Natural killer cell treated with Interleukin-12 subunit alpha and Interleukin-12 subunit beta and Interleukin-15 and Interleukin-18, amount 100 ng/mL, for 72 hours (primary cell): ENCODE results near the gene FAR2. TPM values are rescaled to one million over a fixed set of nuclear protein-coding genes. Genes with fewer than 3 reads are reported as not detected.

Experiments used
- ATAC-seq, 2 donors: fragments of 150-1000 bp; cut with Tn5 transposase in 1 of 2; sonication (Bioruptor Pico), chemical (Tn5 transposase) in 1 of 2; 2 replicates each; pipeline ENCODE4 v1.10.0; 2021
- DNase-seq: peaks from one replicate; pipeline ENCODE4 v3.0.0; 2022; ENCODE audit warnings: low spot score
- H3K27ac Mint-ChIP-seq, 2 donors: 1 replicate in 1 of 2; 2 replicates in 1 of 2; pipeline ENCODE4 v1.8.0; 2022; ENCODE audit warnings: mixed read lengths in 2 of 2, mild to moderate bottlenecking in 1 of 2, moderate library complexity in 1 of 2
- H3K27me3 Mint-ChIP-seq, 2 donors: 1 replicate in 1 of 2; 2 replicates in 1 of 2; pipeline ENCODE4 v1.8.0; 2022; ENCODE audit warnings: mixed read lengths in 2 of 2
- H3K36me3 Mint-ChIP-seq: one replicate; pipeline ENCODE4 v1.8.0; 2022; ENCODE audit warnings: mixed read lengths
- H3K4me1 Mint-ChIP-seq, 2 donors: 1 replicate in 1 of 2; 2 replicates in 1 of 2; pipeline ENCODE4 v1.8.0; 2022; ENCODE audit warnings: low read depth in 2 of 2, mixed read lengths in 2 of 2, mild to moderate bottlenecking in 1 of 2
- H3K4me3 Mint-ChIP-seq: one replicate; pipeline ENCODE4 v1.8.0; 2022; ENCODE audit warnings: mixed read lengths
- H3K9me3 Mint-ChIP-seq: 2 replicates; pipeline ENCODE4 v1.8.0; 2022; ENCODE audit warnings: mixed read lengths
- total RNA-seq, 2 donors: library from RNA; stranded (reverse); gene quantifications; one replicate each; pipeline ENCODE4 v1.2.3, GENCODE V29; 2022

The FAR2 gene
- total RNA-seq, 2 donors from 2014 or later: 13.5 to 38.4 TPM

DNA sequence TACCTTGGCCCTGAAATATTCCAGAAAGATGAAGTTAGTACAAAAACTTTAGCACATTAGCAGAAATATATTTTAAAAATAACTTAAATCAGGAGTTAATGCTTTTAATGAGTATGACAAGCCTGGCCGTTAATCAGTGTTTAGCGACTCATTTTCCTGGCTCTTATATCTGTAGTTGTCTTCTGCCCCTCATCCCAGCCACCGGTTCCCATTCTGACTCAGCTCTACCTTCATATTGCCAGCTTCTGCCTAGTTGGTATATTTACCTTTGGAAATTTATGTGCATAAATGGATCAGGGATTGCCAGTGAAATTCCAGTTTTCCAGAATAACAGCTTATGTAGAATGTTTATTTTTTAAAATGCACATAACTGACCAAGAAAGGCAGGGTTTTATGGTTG lies 152.0 kb downstream of the FAR2 start:
- Mint-ChIP-seq H3K4me1 (no peaks in the 10 kb centered on the region), H3K4me3 (no peak overlapping the region), H3K27ac (no peak overlapping the region), H3K27me3 (no peaks in the 10 kb centered on the region), H3K9me3 (no peaks in the 10 kb centered on the region), H3K36me3 (no peaks in the 10 kb centered on the region)
- ATAC-seq (no peak), DNase-seq (no peak)

DNA sequence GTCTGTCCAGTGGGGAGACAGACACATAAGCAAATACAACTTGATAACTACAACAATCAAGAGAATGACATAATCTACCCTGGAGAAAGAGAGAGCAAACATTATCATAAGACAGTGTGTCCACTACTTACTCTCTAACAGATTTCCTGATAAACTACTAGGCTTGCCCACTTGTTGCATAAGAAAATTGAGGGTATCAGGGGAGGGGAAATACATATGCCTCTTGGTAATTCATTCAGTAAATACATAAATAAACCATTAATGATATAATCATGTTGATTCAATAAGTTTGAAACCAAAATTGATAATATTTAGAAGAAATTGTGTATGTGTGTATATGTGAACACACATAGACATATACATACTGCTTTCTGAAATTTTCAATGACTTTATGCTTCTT lies 155.3 kb downstream of the FAR2 start:
- H3K27ac Mint-ChIP-seq: no peak overlapping the region
- ATAC-seq (no peak), DNase-seq (no peak)
- no peaks in the 10 kb centered on the region for H3K9me3 Mint-ChIP-seq
- H3K36me3 Mint-ChIP-seq: no peaks in the 10 kb centered on the region
- no peaks in the 10 kb centered on the region for H3K4me1 Mint-ChIP-seq
- H3K27me3 Mint-ChIP-seq: no peaks in the 10 kb centered on the region
- H3K4me3 Mint-ChIP-seq: no peak overlapping the region

DNA sequence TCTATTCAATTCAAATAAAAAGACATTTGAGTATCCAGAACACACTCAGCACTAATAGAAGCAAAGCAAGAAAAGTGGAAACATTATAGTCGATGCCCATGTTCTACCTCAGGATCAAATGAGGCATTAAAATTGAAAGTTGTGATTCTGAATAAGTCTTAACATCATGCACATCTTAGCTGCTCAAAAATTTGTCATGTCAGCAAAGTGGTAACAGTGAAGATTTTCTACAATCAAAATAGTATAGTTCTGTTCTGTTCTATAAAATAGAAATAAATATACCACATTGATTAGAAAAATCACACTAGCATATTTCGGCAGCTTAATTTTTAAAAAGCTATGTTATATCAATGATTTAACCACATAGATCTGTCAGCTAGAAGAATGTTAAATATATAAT lies 157.2 kb downstream of the FAR2 start:
- Mint-ChIP-seq H3K27ac (no peak overlapping the region), H3K4me3 (no peak overlapping the region), H3K36me3 (no peaks in the 10 kb centered on the region), H3K4me1 (no peaks in the 10 kb centered on the region), H3K27me3 (no peaks in the 10 kb centered on the region), H3K9me3 (no peaks in the 10 kb centered on the region)
- DNase-seq: no peak
- ATAC-seq: no peak

DNA sequence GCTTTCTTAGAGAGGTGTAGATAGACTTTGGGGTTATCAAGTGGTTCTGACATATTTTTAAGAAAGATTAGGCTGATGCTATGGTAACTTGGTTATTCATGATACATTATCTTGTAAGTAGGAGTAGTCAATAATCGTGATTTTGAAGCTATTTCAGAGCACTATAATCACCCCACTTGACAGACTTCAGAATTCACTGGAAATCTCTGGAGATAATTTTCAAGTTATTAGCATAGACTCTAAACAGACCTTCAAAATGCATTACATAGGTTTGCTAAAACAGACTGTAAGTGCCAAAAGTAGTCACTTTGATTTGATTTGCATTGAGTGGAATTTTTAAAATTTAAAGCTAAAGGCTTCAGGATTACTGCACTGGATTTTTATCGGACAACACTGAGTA lies 157.6 kb downstream of the FAR2 start:
- H3K4me3 Mint-ChIP-seq: no peak overlapping the region
- DNase-seq: no peak
- no peaks in the 10 kb centered on the region for H3K9me3 Mint-ChIP-seq
- no peak overlapping the region for H3K27ac Mint-ChIP-seq
- no peaks in the 10 kb centered on the region for H3K27me3 Mint-ChIP-seq
- no peaks in the 10 kb centered on the region for H3K4me1 Mint-ChIP-seq
- no peaks in the 10 kb centered on the region for H3K36me3 Mint-ChIP-seq
- no peak for ATAC-seq

DNA sequence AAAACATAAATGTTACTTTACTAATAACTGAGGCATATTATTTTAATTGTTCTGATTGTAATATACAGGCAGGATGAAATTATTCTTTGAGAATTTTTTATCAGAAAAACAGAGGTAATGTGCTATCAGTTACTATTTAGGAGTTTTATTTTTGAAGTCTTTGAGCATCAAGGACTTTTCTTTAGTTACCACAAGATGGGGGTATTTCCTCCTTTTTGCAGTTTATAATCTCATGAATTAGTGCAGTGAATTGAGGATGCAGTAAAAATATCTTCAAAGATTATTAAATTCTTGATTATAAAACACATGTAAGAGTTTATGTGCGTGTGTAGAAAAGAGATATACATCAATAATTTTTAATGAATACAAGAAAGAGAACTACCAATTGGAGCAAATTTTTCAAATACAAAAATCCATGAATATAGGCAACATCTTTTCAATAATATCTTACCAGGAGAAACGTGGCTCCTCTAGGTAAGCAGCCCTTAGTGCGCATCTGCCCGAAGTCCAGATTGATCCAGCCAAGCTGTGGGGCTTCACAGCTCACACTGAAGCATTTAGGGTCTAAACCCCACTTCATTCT lies 160.3 kb downstream of the FAR2 start:
- Mint-ChIP-seq H3K4me1 (no peaks in the 10 kb centered on the region), H3K4me3 (no peak overlapping the region), H3K9me3 (no peaks in the 10 kb centered on the region), H3K27ac (no peak overlapping the region), H3K27me3 (no peaks in the 10 kb centered on the region), H3K36me3 (no peaks in the 10 kb centered on the region)
- no peak for DNase-seq
- no peak for ATAC-seq

DNA sequence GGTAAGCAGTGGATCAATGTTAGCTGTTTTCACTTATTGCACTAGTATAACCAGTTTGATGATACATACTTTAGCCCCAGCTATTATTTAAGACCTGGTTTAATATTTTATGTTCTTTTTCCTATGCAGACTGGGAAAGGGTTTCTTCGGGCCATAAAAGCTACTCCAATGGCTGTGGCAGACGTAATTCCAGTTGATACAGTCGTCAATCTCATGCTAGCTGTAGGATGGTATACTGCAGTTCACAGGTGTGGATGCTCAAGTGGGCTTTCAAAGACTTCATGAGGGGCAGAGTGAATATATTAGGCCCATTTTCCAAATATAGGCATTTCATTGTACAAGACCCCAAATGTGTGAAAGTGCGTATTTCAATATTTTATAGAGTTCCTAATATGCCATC lies 161.8 kb downstream of the FAR2 start:
- ATAC-seq (no peak), DNase-seq (no peak)
- H3K4me1 Mint-ChIP-seq: no peaks in the 10 kb centered on the region
- no peaks in the 10 kb centered on the region for H3K27me3 Mint-ChIP-seq
- no peak overlapping the region for H3K4me3 Mint-ChIP-seq
- no peaks in the 10 kb centered on the region for H3K9me3 Mint-ChIP-seq
- H3K36me3 Mint-ChIP-seq: peaks cover 5% of the 10 kb centered on the region
- no peak overlapping the region for H3K27ac Mint-ChIP-seq

DNA sequence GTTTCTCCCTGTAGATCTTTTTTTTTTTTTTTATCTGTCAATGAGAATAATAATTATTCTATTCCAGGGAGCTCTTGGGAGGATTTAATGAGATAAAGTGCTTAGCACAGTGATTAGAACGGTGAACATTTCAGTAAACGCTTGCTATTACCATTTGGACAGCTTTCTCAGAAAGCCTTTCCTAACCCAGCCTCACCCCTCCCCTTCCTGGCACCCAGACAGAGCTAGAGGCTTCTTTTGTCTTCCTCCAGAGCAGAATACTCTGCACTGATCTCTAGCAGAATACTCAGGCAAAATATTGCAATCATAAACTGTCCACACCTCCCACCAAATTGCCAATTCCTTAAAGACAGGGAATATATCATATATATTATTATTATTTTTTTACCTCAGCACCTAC lies 165.3 kb downstream of the FAR2 start:
- Mint-ChIP-seq H3K36me3 (peaks cover 5% of the 10 kb centered on the region), H3K9me3 (no peaks in the 10 kb centered on the region), H3K4me3 (no peak overlapping the region), H3K27ac (no peak overlapping the region), H3K4me1 (peaks cover 12 to 17% of the 10 kb centered on the region in 2 donors), H3K27me3 (no peaks in the 10 kb centered on the region)
- ATAC-seq (no peak), DNase-seq (no peak)

DNA sequence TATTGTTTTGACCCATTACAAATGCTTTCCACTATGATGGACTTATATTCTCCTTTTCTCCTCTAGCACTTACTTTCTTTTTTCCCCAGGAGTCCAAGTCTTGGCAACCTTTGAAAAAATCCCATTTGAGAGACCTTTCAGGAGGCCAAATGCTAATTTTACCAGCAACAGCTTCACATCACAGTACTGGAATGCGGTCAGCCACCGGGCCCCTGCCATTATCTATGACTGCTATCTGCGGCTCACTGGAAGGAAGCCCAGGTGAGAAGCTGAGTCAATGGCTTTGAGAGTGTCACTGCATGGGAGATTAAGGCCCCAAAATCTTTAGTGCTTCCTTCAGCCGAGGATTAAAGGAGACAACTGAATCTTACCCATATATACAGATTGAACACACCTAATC lies 167.7 kb downstream of the FAR2 start:
- Mint-ChIP-seq H3K4me1 (peaks cover 12 to 17% of the 10 kb centered on the region in 2 donors), H3K4me3 (no peak overlapping the region), H3K27ac (no peak overlapping the region), H3K9me3 (no peaks in the 10 kb centered on the region), H3K27me3 (no peaks in the 10 kb centered on the region), H3K36me3 (peaks cover 5% of the 10 kb centered on the region)
- DNase-seq (no peak), ATAC-seq (no peak)

DNA sequence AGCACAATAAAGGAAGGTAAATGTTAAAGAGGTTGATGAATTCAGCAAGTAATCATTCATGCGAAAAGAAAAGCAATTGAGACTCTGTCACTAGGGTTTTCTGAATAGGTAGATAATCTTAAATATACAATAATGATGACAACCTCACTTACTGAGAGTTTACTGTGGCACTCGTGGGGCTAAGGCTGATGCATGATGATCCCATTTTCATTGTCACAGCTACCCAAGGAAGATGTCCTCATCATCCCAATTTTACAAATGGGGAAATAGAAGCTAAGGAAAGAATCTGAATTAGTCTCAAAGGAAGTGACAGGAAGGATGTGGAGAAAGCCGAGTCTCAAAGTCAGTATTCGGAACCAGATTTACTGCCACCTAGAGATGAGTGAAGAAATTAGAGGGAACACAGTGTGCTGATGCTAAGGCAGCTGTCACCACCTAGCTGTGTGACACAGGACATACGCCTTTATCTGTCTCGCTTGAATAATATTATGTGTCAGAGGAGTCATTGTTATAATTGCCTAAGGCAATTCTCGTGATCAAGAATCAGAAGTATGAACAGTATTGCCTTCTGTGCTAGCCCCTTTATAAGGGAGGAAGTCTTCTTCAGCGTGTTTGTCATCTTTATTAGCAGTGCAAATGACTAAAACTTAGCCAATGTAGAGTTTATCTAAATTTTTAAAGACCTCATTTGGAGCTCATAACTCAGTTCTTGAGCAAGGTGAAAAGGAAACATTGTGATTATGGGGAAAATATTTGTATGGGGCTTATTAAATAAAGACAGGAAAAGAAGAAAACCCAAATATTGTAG lies 168.7 kb downstream of the FAR2 start:
- H3K4me1 Mint-ChIP-seq: peaks cover 12 to 17% of the 10 kb centered on the region in 2 donors
- H3K4me3 Mint-ChIP-seq: no peak overlapping the region
- peak overlapping the region in 1 of 2 donors; percentile 20 for H3K27ac Mint-ChIP-seq
- H3K36me3 Mint-ChIP-seq: peaks cover 5% of the 10 kb centered on the region
- H3K27me3 Mint-ChIP-seq: no peaks in the 10 kb centered on the region
- H3K9me3 Mint-ChIP-seq: no peaks in the 10 kb centered on the region
- ATAC-seq (peak; percentile 91 to 98), DNase-seq (no peak)

DNA sequence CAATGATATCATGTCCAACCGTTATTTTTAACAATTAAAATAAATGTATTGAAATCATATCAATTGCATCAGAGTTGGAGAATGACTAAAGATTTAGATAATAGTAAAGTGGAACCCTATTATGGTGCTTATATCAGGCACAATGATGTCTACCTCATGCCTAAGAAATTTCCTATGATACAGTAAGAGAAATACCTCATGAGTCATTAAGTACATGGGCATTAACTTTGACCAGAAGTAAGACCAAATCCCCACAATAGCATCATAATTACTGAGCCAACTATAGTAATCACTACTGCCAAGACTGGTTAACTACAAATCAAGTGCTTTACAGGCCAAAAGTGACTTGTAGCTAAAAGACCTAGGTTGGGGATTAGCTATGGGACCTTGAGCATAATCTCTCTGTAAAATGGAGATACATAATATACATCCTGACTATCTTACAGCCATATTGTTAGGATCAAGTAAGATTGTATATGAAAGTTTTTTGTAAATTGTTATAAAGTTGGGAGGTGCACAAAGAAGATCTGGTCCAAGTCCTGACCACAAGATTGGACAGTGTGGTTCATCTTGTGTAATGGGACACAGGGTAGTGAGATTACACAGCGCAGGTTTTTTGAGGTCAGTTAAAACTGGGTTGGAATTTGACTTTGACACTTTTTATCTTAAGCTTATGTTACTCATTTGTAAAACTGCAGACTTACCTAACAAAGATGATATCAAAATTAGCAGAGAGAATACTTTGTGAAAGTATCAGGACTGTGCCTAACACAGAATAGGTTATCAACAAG lies 171.4 kb downstream of the FAR2 start:
- Mint-ChIP-seq H3K9me3 (no peaks in the 10 kb centered on the region), H3K27ac (peak overlapping the region in 1 of 2 donors; percentile 13), H3K36me3 (peaks cover 14% of the 10 kb centered on the region), H3K4me1 (peaks cover 12 to 20% of the 10 kb centered on the region in 2 donors), H3K4me3 (no peak overlapping the region), H3K27me3 (no peaks in the 10 kb centered on the region)
- ATAC-seq: no peak
- DNase-seq: no peak

DNA sequence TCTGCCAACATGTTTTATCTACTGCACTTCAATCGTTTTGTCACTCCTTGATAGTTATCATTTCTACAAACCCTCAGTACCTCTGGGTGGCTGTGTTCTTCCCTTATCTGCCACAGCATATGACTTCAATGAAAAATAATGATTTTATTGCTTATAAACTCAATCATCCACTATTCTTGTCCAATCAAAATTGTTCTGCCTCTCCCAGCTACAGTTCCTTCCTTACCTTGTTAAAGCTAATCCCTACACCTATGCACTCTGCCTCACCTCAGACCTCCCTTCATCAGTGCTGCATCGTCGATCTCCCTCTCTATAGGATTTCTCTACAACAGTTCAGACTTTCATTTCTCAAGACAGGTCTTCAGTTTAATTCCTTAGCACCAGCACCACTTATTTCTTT lies 173.1 kb downstream of the FAR2 start:
- Mint-ChIP-seq H3K36me3 (peaks cover 15% of the 10 kb centered on the region), H3K4me3 (no peak overlapping the region), H3K27ac (no peak overlapping the region), H3K27me3 (no peaks in the 10 kb centered on the region), H3K4me1 (peaks cover 7 to 17% of the 10 kb centered on the region in 2 donors), H3K9me3 (no peaks in the 10 kb centered on the region)
- ATAC-seq (no peak), DNase-seq (no peak)

DNA sequence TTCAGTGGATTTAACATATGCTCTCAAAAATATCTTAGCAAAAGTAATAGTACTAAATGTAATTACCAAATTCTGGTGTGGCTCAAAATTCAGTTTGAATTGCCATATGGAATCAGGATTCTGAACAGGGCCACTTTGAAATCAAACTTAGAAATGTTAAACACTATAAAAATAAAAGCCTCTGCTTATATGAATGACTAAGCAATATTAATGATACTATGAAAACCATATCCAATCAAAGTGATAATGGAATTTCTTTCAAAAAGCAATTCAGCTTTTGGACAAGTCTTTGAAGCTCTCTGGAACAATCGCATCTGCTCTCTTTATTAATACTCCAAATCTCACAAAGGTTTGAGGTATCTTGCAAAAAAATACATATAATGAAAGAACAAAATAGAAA lies 180.3 kb downstream of the FAR2 start:
- no peak overlapping the region for H3K27ac Mint-ChIP-seq
- no peak for ATAC-seq
- no peaks in the 10 kb centered on the region for H3K27me3 Mint-ChIP-seq
- H3K9me3 Mint-ChIP-seq: no peaks in the 10 kb centered on the region
- H3K4me1 Mint-ChIP-seq: peaks cover 0 to 5% of the 10 kb centered on the region in 2 donors
- no peak for DNase-seq
- H3K4me3 Mint-ChIP-seq: no peak overlapping the region
- H3K36me3 Mint-ChIP-seq: peaks cover 19% of the 10 kb centered on the region

DNA sequence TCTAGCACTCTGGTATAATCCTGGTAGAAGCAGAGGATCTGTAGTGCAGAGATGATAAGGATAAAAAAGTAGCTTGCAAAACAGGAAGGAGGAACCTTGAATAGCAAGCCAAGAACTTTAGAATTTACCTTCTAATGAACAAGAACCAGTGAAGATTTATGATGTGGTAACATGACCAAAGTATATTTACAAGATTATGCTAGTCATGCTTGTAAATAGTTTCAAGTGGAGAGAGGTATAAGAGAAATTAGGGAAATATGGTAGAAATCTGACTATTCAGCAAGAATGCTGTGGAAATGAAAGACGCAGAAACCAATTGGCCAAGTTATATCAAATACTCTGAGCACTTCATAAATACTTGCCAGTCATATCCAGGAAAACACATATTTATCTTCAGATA lies 184.1 kb downstream of the FAR2 start:
- H3K27ac Mint-ChIP-seq: no peak overlapping the region
- no peaks in the 10 kb centered on the region for H3K4me1 Mint-ChIP-seq
- H3K4me3 Mint-ChIP-seq: no peak overlapping the region
- no peaks in the 10 kb centered on the region for H3K9me3 Mint-ChIP-seq
- DNase-seq: no peak
- no peak for ATAC-seq
- peaks cover 13% of the 10 kb centered on the region for H3K36me3 Mint-ChIP-seq
- H3K27me3 Mint-ChIP-seq: no peaks in the 10 kb centered on the region

DNA sequence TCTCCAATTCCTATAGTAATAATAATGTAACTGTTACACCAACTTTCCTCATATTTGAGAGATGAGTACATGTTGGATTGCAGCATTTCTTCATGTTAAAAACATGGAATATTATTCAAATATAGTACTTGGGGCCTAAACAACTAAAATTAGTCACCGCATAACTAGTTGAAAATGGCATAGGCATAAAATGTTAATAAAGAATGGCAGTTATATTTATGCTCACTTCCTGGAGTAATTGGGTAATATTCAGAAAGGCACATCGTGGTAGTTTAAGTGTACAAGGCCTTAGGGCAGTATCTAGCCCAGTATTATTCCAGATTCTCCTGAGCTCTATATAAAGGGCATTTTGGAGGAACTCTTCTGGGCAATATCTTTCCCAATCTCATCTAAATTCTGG lies 185.9 kb downstream of the FAR2 start:
- no peak overlapping the region for H3K4me3 Mint-ChIP-seq
- no peaks in the 10 kb centered on the region for H3K27me3 Mint-ChIP-seq
- peaks cover 16% of the 10 kb centered on the region for H3K36me3 Mint-ChIP-seq
- no peak overlapping the region for H3K27ac Mint-ChIP-seq
- H3K9me3 Mint-ChIP-seq: no peaks in the 10 kb centered on the region
- no peaks in the 10 kb centered on the region for H3K4me1 Mint-ChIP-seq
- no peak for DNase-seq
- no peak for ATAC-seq
